Endodermal cell (in vitro differentiated cells): ENCODE results near the gene NLK. TPM values are rescaled to one million over a fixed set of nuclear protein-coding genes. Genes with fewer than 3 reads are reported as not detected.

Experiments used
- DNase-seq: peaks from one replicate; pipeline ENCODE4 v3.0.0-alpha.2; 2017
- H3K27ac ChIP-seq: 2 replicates; pipeline ENCODE4 v1.5.1; 2013; ENCODE audit warnings: mild to moderate bottlenecking, low read depth, low read length, moderate library complexity
- H3K27me3 ChIP-seq: 2 replicates; pipeline ENCODE4 v1.6.1; 2013; ENCODE audit warnings: mild to moderate bottlenecking, low read length, moderate library complexity; ENCODE audit not compliant: insufficient read depth, control insufficient read depth, poor library complexity, severe bottlenecking
- H3K36me3 ChIP-seq: 2 replicates; pipeline ENCODE4 v1.7.0; 2013; ENCODE audit warnings: mild to moderate bottlenecking, low read length, moderate library complexity; ENCODE audit not compliant: control insufficient read depth, insufficient read depth
- H3K4me1 ChIP-seq: one replicate; pipeline ENCODE4 v1.7.0; 2013; ENCODE audit warnings: low read length; ENCODE audit not compliant: control insufficient read depth, insufficient read depth
- H3K4me3 ChIP-seq: 2 replicates; pipeline ENCODE4 v1.5.1; 2013; ENCODE audit warnings: mild to moderate bottlenecking, low read length, moderate library complexity
- H3K9ac ChIP-seq: 2 replicates; pipeline ENCODE4 v1.6.1; 2013; ENCODE audit warnings: mild to moderate bottlenecking, low read length, moderate library complexity; ENCODE audit not compliant: poor library complexity, severe bottlenecking; ENCODE audit errors: extremely low read depth
- H3K9me3 ChIP-seq: 2 replicates; pipeline ENCODE4 v1.6.1; 2013; ENCODE audit warnings: mild to moderate bottlenecking, low read length, moderate library complexity; ENCODE audit not compliant: control insufficient read depth
- H3K27ac Mint-ChIP-seq: 2 replicates; pipeline ENCODE4 v1.8.0; 2020; ENCODE audit warnings: mixed read lengths
- H3K27me3 Mint-ChIP-seq: 2 replicates; pipeline ENCODE4 v1.8.0; 2021; ENCODE audit warnings: mild to moderate bottlenecking, mixed read lengths; ENCODE audit not compliant: insufficient read depth
- H3K36me3 Mint-ChIP-seq: 2 replicates; pipeline ENCODE4 v1.8.0; 2020; ENCODE audit warnings: low read depth, mixed read lengths
- H3K4me1 Mint-ChIP-seq: 2 replicates; pipeline ENCODE4 v1.8.0; 2020; ENCODE audit warnings: mixed read lengths
- H3K4me3 Mint-ChIP-seq: 2 replicates; pipeline ENCODE4 v1.8.0; 2020; ENCODE audit warnings: mild to moderate bottlenecking, moderate library complexity, mixed read lengths
- H3K9me3 Mint-ChIP-seq: 2 replicates; pipeline ENCODE4 v1.8.0; 2020; ENCODE audit warnings: mild to moderate bottlenecking, mixed read lengths
- WGBS, 2 experiments: methylation state at CpG; one replicate each; pipeline versions ENCODE4 v1.1.5 to v1.1.7; 2013; ENCODE audit warnings: missing lambda C conversion rate in 2 of 2, mixed read lengths in 1 of 2; ENCODE audit not compliant: insufficient coverage in 1 of 2, insufficient read length in 1 of 2; 5-methylcytosine and 5-hydroxymethylcytosine counted together
- total RNA-seq, 2 donors: library from RNA; stranded (reverse); fragmentation: NEBNext Ultra II Directional in 1 of 2; extraction: Animal tissue kit (Norgen Biotek cat#: 25700) in 1 of 2; gene quantifications; 2 replicates in 1 of 2; 3 replicates in 1 of 2; pipeline ENCODE4 v1.2.1, GENCODE V29; 2021
- TF ChIP-seq, protein P1 (sequence below): fragments of 200-600 bp; sonication (generic); conservative IDR thresholded peaks from 2 replicates; pipeline ENCODE4 v1.5.0; 2021; ENCODE audit warnings: antibody characterized with exemption, mild to moderate bottlenecking

The NLK gene
- total RNA-seq, 2 donors from 2014 or later: 49.2 to 50.3 TPM

- no peak overlapping the region for H3K27ac Mint-ChIP-seq
- H3K4me1 Mint-ChIP-seq: peaks cover 11% of the 10 kb centered on the region
- no peak overlapping the region for H3K27ac ChIP-seq
- TF ChIP-seq, protein P1, sequence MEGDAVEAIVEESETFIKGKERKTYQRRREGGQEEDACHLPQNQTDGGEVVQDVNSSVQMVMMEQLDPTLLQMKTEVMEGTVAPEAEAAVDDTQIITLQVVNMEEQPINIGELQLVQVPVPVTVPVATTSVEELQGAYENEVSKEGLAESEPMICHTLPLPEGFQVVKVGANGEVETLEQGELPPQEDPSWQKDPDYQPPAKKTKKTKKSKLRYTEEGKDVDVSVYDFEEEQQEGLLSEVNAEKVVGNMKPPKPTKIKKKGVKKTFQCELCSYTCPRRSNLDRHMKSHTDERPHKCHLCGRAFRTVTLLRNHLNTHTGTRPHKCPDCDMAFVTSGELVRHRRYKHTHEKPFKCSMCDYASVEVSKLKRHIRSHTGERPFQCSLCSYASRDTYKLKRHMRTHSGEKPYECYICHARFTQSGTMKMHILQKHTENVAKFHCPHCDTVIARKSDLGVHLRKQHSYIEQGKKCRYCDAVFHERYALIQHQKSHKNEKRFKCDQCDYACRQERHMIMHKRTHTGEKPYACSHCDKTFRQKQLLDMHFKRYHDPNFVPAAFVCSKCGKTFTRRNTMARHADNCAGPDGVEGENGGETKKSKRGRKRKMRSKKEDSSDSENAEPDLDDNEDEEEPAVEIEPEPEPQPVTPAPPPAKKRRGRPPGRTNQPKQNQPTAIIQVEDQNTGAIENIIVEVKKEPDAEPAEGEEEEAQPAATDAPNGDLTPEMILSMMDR: no peak
- DNase-seq: no peak
- H3K27me3 Mint-ChIP-seq: no peaks in the 10 kb centered on the region
- H3K27me3 ChIP-seq: no peaks in the 10 kb centered on the region
- H3K36me3 Mint-ChIP-seq: peaks cover 28% of the 10 kb centered on the region
- peaks cover 4% of the 10 kb centered on the region for H3K36me3 ChIP-seq
- 100% methylated on average over 1 of the region's 1 CpG; no CpG with 5 or more reads in 1 of the 2 experiments for WGBS, 2 experiments
- no peak overlapping the region for H3K9ac ChIP-seq
- H3K4me3 ChIP-seq: no peak overlapping the region
- peaks cover 19% of the 10 kb centered on the region for H3K9me3 ChIP-seq
- H3K4me1 ChIP-seq: no peaks in the 10 kb centered on the region
- no peak overlapping the region for H3K4me3 Mint-ChIP-seq
- H3K9me3 Mint-ChIP-seq: peaks cover 21% of the 10 kb centered on the region
Measured at GRCh38 chr17:28069061-28069460, 26.6 kb downstream of the NLK start.

- no peak overlapping the region for H3K9ac ChIP-seq
- no peaks in the 10 kb centered on the region for H3K27me3 ChIP-seq
- H3K4me1 ChIP-seq: no peaks in the 10 kb centered on the region
- H3K4me3 ChIP-seq: no peak overlapping the region
- H3K27ac ChIP-seq: no peak overlapping the region
- H3K27me3 Mint-ChIP-seq: no peaks in the 10 kb centered on the region
- peaks cover 4% of the 10 kb centered on the region for H3K36me3 ChIP-seq
- WGBS, 2 experiments: 94% methylated on average over 1 of the region's 1 CpG; no CpG with 5 or more reads in 1 of the 2 experiments
- DNase-seq: no peak
- peaks cover 19% of the 10 kb centered on the region for H3K9me3 ChIP-seq
- peaks cover 21% of the 10 kb centered on the region for H3K9me3 Mint-ChIP-seq
- TF ChIP-seq, protein P1: no peak
- H3K27ac Mint-ChIP-seq: no peak overlapping the region
- peaks cover 28% of the 10 kb centered on the region for H3K4me1 Mint-ChIP-seq
- peaks cover 28% of the 10 kb centered on the region for H3K36me3 Mint-ChIP-seq
- no peak overlapping the region for H3K4me3 Mint-ChIP-seq
Measured at GRCh38 chr17:28071179-28071578, 28.7 kb downstream of the NLK start.

DNA sequence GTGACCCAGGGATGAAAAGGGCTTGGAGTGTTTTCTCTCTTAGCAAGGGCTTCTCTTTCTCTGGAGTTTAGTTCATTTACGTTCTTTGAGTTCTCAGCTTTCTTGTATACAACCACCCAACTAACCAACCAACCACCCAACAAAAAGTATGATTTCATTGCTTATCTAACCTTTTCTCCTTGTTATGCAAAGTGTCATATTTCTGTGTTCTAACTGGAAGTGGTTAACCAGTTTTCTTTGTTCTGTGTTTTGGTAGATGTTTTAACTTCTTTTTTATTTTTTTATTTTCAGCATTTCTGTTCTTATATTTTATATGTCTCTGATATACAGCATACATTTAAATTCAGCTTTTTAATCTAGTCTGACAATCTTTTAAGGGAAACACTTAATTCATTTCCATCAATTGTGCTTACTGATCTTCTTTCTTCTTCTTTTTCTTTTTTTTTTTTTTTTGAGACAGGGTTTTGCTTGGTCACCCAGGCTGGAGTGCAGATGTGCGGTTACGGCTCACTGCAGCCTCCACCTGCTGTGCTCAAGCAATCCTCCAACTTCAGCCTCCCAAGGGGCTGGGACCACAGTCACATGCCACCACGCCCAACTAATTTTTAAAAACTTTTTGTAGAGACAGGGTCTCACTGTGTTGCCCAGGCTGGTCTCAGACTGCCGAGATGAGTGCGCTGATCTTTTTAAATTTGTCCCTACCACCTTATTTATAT lies 29.6 kb downstream of the NLK start:
- Histone ChIP-seq H3K4me1 (no peaks in the 10 kb centered on the region), H3K9ac (no peak overlapping the region), H3K27ac (no peak overlapping the region), H3K36me3 (peaks cover 4% of the 10 kb centered on the region), H3K9me3 (peaks cover 19% of the 10 kb centered on the region), H3K4me3 (no peak overlapping the region), H3K27me3 (no peaks in the 10 kb centered on the region)
- no peak overlapping the region for H3K4me3 Mint-ChIP-seq
- DNase-seq: no peak
- peaks cover 29% of the 10 kb centered on the region for H3K36me3 Mint-ChIP-seq
- no peaks in the 10 kb centered on the region for H3K27me3 Mint-ChIP-seq
- H3K9me3 Mint-ChIP-seq: peaks cover 21% of the 10 kb centered on the region
- peaks cover 30% of the 10 kb centered on the region for H3K4me1 Mint-ChIP-seq
- H3K27ac Mint-ChIP-seq: no peak overlapping the region
- 96 to 97% methylated on average over 3 to 6 of the region's 6 CpGs for WGBS, 2 experiments
- TF ChIP-seq, protein P1: no peak
